Chondrocyte (in vitro differentiated cells): ENCODE data around the gene ANKRD53. TPM values are rescaled to one million over a fixed set of nuclear protein-coding genes. Genes with fewer than 3 reads are reported as not detected.

ENCODE experiments used
- DNase-seq: peaks from one replicate; pipeline ENCODE4 v3.0.0; 2021; ENCODE audit warnings: mixed read lengths, low spot score
- H3K27ac Mint-ChIP-seq: one replicate; pipeline ENCODE4 v1.8.0; 2021; ENCODE audit warnings: mild to moderate bottlenecking, moderate library complexity, mixed read lengths; ENCODE audit not compliant: unreplicated experiment
- H3K27me3 Mint-ChIP-seq: 2 replicates; pipeline ENCODE4 v1.8.0; 2021; ENCODE audit warnings: low read depth, mixed read lengths
- H3K36me3 Mint-ChIP-seq: 2 replicates; pipeline ENCODE4 v1.8.0; 2021; ENCODE audit warnings: low read depth, mixed read lengths
- H3K4me1 Mint-ChIP-seq: 2 replicates; pipeline ENCODE4 v1.8.0; 2021; ENCODE audit warnings: low read depth, mild to moderate bottlenecking, mixed read lengths
- H3K4me3 Mint-ChIP-seq: one replicate; pipeline ENCODE4 v1.8.0; 2021; ENCODE audit warnings: mild to moderate bottlenecking, moderate library complexity, mixed read lengths; ENCODE audit not compliant: unreplicated experiment
- H3K9me3 Mint-ChIP-seq: 2 replicates; pipeline ENCODE4 v1.8.0; 2021; ENCODE audit warnings: low read depth, mixed read lengths
- CTCF ChIP-seq: fragments of 200-600 bp; sonication (generic); IDR thresholded peaks from 2 replicates; pipeline ENCODE4 v1.5.0; 2021; ENCODE audit warnings: antibody characterized with exemption, mild to moderate bottlenecking, moderate library complexity
- total RNA-seq: library from RNA; stranded (reverse); gene quantifications from 3 replicates; pipeline ENCODE4 v1.2.1, GENCODE V29; 2021

Gene ANKRD53
- total RNA-seq, 1 donor from 2014 or later: 1.8 TPM

GRCh38 chr2:70961648-70961994, 16.8 kb upstream of the ANKRD53 start:
- Mint-ChIP-seq H3K27ac (no peak overlapping the region), H3K9me3 (no peaks in the 10 kb centered on the region), H3K4me3 (no peak overlapping the region), H3K27me3 (peaks cover 3% of the 10 kb centered on the region), H3K4me1 (peaks cover 6% of the 10 kb centered on the region), H3K36me3 (peaks cover 8% of the 10 kb centered on the region)
- no peak for TF ChIP-seq CTCF
- DNase-seq: no peak

GRCh38 chr2:70962211-70962884, 16.1 kb upstream of the ANKRD53 start:
- no peak for TF ChIP-seq CTCF
- H3K4me3 Mint-ChIP-seq: no peak overlapping the region
- no peak for DNase-seq
- no peaks in the 10 kb centered on the region for H3K9me3 Mint-ChIP-seq
- H3K4me1 Mint-ChIP-seq: peaks cover 6% of the 10 kb centered on the region
- H3K36me3 Mint-ChIP-seq: peaks cover 8% of the 10 kb centered on the region
- H3K27ac Mint-ChIP-seq: no peak overlapping the region
- peaks cover 3% of the 10 kb centered on the region for H3K27me3 Mint-ChIP-seq

DNA sequence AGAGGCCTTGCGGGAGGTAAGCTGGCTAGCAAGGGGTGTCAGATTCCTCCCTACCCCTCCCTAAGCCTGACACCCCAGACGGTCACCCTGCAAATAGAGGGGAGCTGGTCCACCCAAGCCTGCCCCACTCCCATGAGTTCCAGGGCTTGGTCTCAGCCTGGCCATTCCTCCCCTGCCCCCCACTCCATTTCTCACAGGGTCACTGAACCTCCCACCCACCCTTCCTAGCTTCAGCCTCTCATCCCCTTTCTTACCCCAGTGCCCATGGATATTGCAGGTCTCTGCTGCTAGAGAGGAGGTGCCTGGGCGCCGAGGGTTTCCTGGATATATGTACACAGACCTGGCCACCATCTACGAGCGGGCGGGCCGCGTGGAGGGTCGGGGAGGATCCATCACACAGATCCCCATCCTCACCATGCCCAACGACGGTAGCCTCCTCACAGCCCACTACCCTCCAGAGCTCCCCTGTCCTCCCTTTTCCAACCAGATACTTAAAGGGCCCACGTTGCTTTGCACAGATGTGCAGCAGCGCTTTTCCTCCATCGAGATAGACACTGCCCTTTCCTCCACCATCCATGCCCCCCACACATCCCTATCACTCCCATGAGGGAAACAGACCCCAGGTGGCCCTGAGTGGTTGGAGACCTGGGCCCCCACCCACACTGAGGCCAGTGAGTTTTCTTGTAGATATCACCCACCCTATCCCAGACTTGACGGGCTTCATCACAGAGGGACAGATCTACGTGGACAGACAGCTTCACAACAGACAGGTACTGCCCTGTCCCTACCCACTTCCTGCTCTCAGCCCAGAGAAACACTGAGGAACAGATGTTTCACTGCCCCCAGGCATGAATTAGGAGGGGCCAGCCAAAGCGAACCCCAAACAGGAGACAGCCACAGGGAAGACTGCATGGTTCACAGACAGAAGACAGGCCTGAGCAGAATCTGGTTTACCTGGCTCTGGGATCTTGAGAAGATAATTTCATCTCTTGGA, 15.2 kb upstream of the ANKRD53 start:
- H3K36me3 Mint-ChIP-seq: peaks cover 8% of the 10 kb centered on the region
- H3K4me1 Mint-ChIP-seq: peaks cover 6% of the 10 kb centered on the region
- no peak overlapping the region for H3K27ac Mint-ChIP-seq
- H3K27me3 Mint-ChIP-seq: peaks cover 3% of the 10 kb centered on the region
- no peak for TF ChIP-seq CTCF
- no peaks in the 10 kb centered on the region for H3K9me3 Mint-ChIP-seq
- DNase-seq: no peak
- no peak overlapping the region for H3K4me3 Mint-ChIP-seq

GRCh38 chr2:70964133-70964532, 14.3 kb upstream of the ANKRD53 start:
- no peak overlapping the region for H3K4me3 Mint-ChIP-seq

More at GRCh38 chr2:70964133-70964532, 14.3 kb upstream of the ANKRD53 start:
- Mint-ChIP-seq H3K27me3 (peaks cover 3% of the 10 kb centered on the region), H3K27ac (no peak overlapping the region), H3K4me1 (peaks cover 6% of the 10 kb centered on the region), H3K9me3 (no peaks in the 10 kb centered on the region), H3K36me3 (peaks cover 7% of the 10 kb centered on the region)
- no peak for TF ChIP-seq CTCF
- no peak for DNase-seq
